Right cardiac atrium (tissue), 5 donors: ENCODE results near the gene SEMA4D. TPM values are rescaled to one million over a fixed set of nuclear protein-coding genes. Genes with fewer than 3 reads are reported as not detected.
"Not testable (repeated sequence)": the region's sequence is repeated elsewhere in the genome, so short reads cannot be mapped to it uniquely, and the experiment has no call there.

Experiments
- ATAC-seq, 2 donors: fragments of 200-7000 bp; cut with Tn5 transposase; one replicate each; pipeline versions ENCODE4 v1.8.0 to v1.9.1; 2020; ENCODE audit warnings: moderate library complexity in 2 of 2, mild to moderate bottlenecking in 1 of 2
- DNase-seq, 3 donors: peaks; one replicate each; pipeline ENCODE4 v3.0.0-alpha.2; 2020
- H3K27ac ChIP-seq: one replicate; pipeline ENCODE4 v1.5.1; 2013; ENCODE audit warnings: mild to moderate bottlenecking, low read length, control low read depth, moderate library complexity
- H3K27me3 ChIP-seq: one replicate; pipeline ENCODE4 v1.6.1; 2013; ENCODE audit not compliant: control insufficient read depth, insufficient read depth
- H3K4me1 ChIP-seq: one replicate; pipeline ENCODE4 v1.6.1; 2013; ENCODE audit warnings: low read length; ENCODE audit not compliant: control insufficient read depth, insufficient read depth
- H3K4me3 ChIP-seq: one replicate; pipeline ENCODE4 v1.5.1; 2013; ENCODE audit warnings: low read length, control low read depth
- H3K9me3 ChIP-seq: one replicate; pipeline ENCODE4 v1.6.1; 2013; ENCODE audit warnings: low read length; ENCODE audit not compliant: control insufficient read depth
- WGBS: extraction: QIAGEN DNeasy Blood & Tissue Kit; methylation state at CpG from one replicate; pipeline ENCODE4 v1.1.7; 2013; 5-methylcytosine and 5-hydroxymethylcytosine counted together
- intact Hi-C, 4 donors: fragments of 100-400 bp; cut with DNase I; formaldehyde crosslinking; loops; one replicate each; pipeline versions ENCODE4 v1.11.0 to v1.14.0; 2022 to 2023
- polyA plus RNA-seq: library from polyadenylated mRNA; stranded (reverse); fragments of 200-250 nt; gene quantifications from one replicate; pipeline ENCODE4 v1.2.3, GENCODE V29; 2013
- total RNA-seq, 4 donors: library from RNA; stranded (reverse); fragmentation: NEBNext Ultra II Directional; extraction: Animal tissue kit (Norgen Biotek cat#: 25700); gene quantifications; one replicate each; pipeline ENCODE4 v1.2.1, GENCODE V29; 2021
- donor health status: healthy with polysubstance abuse.
- donor health status: DM: no; HTN: yes; CAD: no.
- donor health status: DM: no; HTN: no; CAD: no.
- donor health status: DM: no; HTN: yes; CAD: no; lungs with severe emphysema.
- donor health status: DM: yes; HTN: yes; CAD: no.

SEMA4D gene
- total and polyA plus RNA-seq, 5 donors: 13.0 to 28.3 (median 26.1) TPM

GRCh38 chr9:89479669-89480011 is 18.3 kb downstream of the SEMA4D start:
- H3K4me3 ChIP-seq, H3K27ac ChIP-seq, H3K9me3 ChIP-seq, H3K4me1 ChIP-seq, intact Hi-C loops, DNase-seq, ATAC-seq, H3K27me3 ChIP-seq: not testable (repeated sequence)
- 88% methylated on average over 16 of the region's 17 CpGs for WGBS

- peak in 1 of 3 donors; percentile 15 for DNase-seq
- WGBS: 92% methylated on average over 16 of the region's 16 CpGs
- intact Hi-C loops: no loop called here
- Histone ChIP-seq H3K27ac (no peak overlapping the region), H3K4me1 (peaks cover 4% of the 10 kb centered on the region), H3K27me3 (no peaks in the 10 kb centered on the region), H3K9me3 (no peaks in the 10 kb centered on the region), H3K4me3 (no peak overlapping the region)
- ATAC-seq: no peak
Measured at GRCh38 chr9:89478821-89479668, 18.9 kb downstream of the SEMA4D start.

DNA sequence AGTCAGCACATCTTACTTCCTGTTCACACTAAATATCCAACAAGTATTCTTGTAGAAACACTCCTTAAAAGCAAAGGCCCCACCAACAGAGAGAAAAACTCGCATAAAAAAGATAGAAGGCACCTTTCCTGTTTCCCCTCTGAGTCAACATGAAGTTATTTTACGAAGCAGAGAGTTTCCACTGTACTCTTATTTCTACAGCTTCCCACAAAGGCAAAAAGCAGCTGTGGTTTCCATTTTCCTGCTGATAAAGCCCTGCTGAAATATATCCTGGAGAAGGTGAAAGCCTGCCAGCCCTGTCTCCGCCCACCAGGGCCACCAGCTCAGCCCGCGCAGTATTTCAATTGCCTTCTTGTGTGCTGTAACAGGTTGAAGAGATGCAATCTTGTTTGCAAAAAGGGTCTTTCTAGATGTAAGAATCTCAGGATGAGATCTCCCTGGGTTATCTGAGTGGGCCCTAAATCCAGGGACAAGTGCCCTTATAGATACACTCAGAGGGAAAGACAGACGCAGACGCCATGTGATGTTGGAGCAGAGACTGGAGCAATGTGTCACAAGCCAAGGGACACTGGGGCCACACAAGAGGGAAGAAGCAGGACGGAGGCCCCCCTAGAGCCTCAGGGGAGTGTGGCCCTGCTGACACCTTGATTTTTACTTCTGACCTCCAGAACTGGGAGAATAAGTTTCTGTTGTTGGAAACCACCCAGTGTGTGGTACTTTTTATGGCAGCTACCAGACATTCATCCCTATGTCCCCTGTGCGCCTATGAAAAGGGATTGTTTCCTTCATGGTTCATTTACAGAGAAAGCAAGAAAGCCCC is 19.9 kb downstream of the SEMA4D start:
- peak; percentile 62 to 84 (median 78) for DNase-seq
- H3K4me1 ChIP-seq: peaks cover 4% of the 10 kb centered on the region
- no peaks in the 10 kb centered on the region for H3K9me3 ChIP-seq
- ATAC-seq: peak; percentile 79 to 93
- intact Hi-C loops: no loop called here
- no peak overlapping the region for H3K27ac ChIP-seq
- H3K27me3 ChIP-seq: no peaks in the 10 kb centered on the region
- no peak overlapping the region for H3K4me3 ChIP-seq
- WGBS: 49% methylated on average over 9 of the region's 9 CpGs

GRCh38 chr9:89477384-89477783 is 20.5 kb downstream of the SEMA4D start:
- Histone ChIP-seq H3K27me3 (no peaks in the 10 kb centered on the region), H3K9me3 (no peaks in the 10 kb centered on the region), H3K27ac (no peak overlapping the region), H3K4me1 (peaks cover 4% of the 10 kb centered on the region), H3K4me3 (no peak overlapping the region)
- intact Hi-C loops: no loop called here
- DNase-seq (no peak), ATAC-seq (peak in 1 of 2 donors; percentile 22)
- WGBS: 74% methylated on average over 7 of the region's 7 CpGs

DNA sequence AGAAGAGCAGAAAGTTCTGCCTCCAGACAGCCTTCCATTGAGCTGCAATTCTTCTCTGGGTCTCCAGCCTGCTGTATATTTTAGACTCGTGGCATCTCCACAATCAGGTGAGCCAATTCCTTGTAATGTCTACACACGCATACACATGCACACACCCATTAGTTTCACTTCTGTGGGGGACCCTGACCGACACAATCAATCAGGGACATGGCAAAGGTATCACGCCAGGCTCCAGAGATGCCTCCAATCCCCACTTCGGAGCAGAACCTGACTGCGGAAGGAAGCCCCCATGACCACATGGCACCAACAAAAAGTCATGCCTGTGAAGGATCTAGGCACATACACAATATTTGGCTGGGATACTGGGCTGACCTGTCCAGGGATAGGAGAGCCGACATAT is 21.4 kb downstream of the SEMA4D start:
- H3K27me3 ChIP-seq: no peaks in the 10 kb centered on the region
- no peak overlapping the region for H3K4me3 ChIP-seq
- H3K9me3 ChIP-seq: no peaks in the 10 kb centered on the region
- 89% methylated on average over 7 of the region's 7 CpGs for WGBS
- no peak overlapping the region for H3K27ac ChIP-seq
- DNase-seq (no peak), ATAC-seq (no peak)
- H3K4me1 ChIP-seq: peaks cover 4% of the 10 kb centered on the region
- intact Hi-C loops: no loop called here

DNA sequence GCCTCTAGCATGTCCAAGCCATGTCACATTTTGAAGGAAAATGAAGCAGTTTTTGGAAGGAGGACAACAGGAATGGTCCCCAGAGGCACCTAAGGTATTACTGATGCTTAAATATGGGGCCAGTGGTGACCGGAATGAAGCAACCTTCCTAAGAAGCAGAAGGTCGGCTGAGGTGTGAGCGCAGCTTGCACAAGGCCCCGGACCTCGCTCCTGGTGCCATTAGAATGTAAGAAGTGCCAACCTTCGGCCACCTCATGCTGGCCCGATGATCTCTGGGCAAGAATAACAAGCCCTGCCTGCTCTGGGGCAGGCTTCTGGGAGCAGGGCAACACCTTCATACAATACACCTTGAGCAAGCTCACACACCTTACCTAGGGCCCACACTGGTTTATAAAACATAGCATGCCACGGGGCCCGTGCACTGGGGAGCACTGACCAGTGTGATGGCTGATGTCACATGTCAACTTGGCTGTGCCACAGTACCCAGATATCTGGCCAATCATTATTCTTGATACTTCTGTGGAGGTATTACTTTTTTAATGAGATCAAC is 21.9 kb downstream of the SEMA4D start:
- DNase-seq: peak in 1 of 3 donors; percentile 34
- 95% methylated on average over 9 of the region's 9 CpGs for WGBS
- peaks cover 3% of the 10 kb centered on the region for H3K4me1 ChIP-seq
- no peak overlapping the region for H3K4me3 ChIP-seq
- intact Hi-C loops: no loop called here
- H3K27me3 ChIP-seq: no peaks in the 10 kb centered on the region
- ATAC-seq: no peak
- no peak overlapping the region for H3K27ac ChIP-seq
- no peaks in the 10 kb centered on the region for H3K9me3 ChIP-seq

GRCh38 chr9:89474939-89475338 is 23.0 kb downstream of the SEMA4D start:
- Histone ChIP-seq H3K4me1 (peaks cover 2% of the 10 kb centered on the region), H3K9me3 (no peaks in the 10 kb centered on the region), H3K4me3 (no peak overlapping the region), H3K27ac (no peak overlapping the region), H3K27me3 (no peaks in the 10 kb centered on the region)
- intact Hi-C loops: no loop called here
- 86% methylated on average over 3 of the region's 3 CpGs for WGBS
- ATAC-seq (no peak), DNase-seq (peak in 1 of 3 donors; percentile 28)

- ATAC-seq: no peak
- no peak overlapping the region for H3K27ac ChIP-seq
- no peaks in the 10 kb centered on the region for H3K27me3 ChIP-seq
- DNase-seq: no peak
- intact Hi-C loops: no loop called here
- no peaks in the 10 kb centered on the region for H3K9me3 ChIP-seq
- WGBS: 86% methylated on average over 7 of the region's 7 CpGs
- H3K4me3 ChIP-seq: no peak overlapping the region
- peaks cover 2% of the 10 kb centered on the region for H3K4me1 ChIP-seq
Measured at GRCh38 chr9:89473762-89474469, 24.0 kb downstream of the SEMA4D start.

DNA sequence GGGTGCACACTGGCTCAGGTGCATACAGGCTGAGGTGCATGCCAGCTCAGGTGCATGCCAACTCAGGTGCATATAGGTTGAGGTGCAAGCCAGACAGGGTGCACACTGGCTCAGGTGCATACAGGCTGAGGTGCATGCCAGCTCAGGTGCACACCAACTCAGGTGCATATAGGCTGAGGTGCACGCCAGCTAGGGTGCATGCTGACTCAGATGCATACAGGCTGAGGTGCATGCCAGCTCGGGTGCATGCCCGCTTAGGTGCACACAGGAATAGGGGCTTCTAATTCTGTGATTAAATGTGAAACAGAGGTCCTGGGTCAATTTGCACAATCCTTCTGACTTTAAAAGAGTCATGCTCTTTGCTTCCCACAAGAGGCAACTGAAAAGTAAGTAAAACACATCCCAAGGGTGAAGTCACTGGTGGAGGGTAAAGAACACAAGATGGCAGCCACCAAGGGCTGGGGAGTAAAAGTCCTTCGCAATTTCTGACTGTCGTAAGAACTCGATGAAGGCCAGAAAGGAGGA is 26.1 kb downstream of the SEMA4D start:
- H3K4me3 ChIP-seq, H3K4me1 ChIP-seq, H3K27ac ChIP-seq, H3K9me3 ChIP-seq, ATAC-seq, intact Hi-C loops, DNase-seq, H3K27me3 ChIP-seq: not testable (repeated sequence)
- 95% methylated on average over 6 of the region's 6 CpGs for WGBS

- Histone ChIP-seq H3K4me1 (no peaks in the 10 kb centered on the region), H3K4me3 (no peak overlapping the region), H3K9me3 (no peaks in the 10 kb centered on the region), H3K27me3 (no peaks in the 10 kb centered on the region), H3K27ac (no peak overlapping the region)
- 78% methylated on average over 3 of the region's 3 CpGs for WGBS
- intact Hi-C loops: no loop called here
- DNase-seq: peak in 1 of 3 donors; percentile 22
- ATAC-seq: no peak
Measured at GRCh38 chr9:89471390-89471789, 26.5 kb downstream of the SEMA4D start.
